Activated naive CD4-positive, alpha-beta T cell (primary cell): Measurements from ENCODE around the gene RC3H2.
"Not testable (repeated sequence)": the region's sequence is repeated elsewhere in the genome, so short reads cannot be mapped to it uniquely, and the experiment has no call there.

Experiments
- DNase-seq, 4 experiments: peaks; one replicate each; lab custom pipeline; 2025; lab: John Stamatoyannopoulos, UW

The RC3H2 gene

DNA sequence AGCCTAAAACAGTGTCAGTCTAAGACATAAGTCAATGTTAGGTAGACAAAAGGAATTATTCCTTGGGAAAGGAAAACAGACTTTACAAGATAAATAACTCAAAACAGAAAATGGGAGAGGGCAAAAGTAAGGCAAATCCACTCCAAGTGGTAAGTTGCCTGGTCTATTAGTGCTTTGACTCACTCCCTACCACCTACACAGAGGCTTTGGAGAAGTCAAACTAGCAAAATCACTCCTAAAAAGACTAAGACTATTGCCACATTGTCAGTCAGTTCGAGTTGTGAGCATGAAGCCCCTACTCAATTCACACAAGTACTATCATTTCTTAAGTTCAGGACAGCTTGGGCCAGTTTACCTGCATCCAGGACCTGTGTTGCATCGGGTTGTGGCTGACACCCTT lies 13.2 kb upstream of the RC3H2 start:
- DNase-seq: no peak

DNA sequence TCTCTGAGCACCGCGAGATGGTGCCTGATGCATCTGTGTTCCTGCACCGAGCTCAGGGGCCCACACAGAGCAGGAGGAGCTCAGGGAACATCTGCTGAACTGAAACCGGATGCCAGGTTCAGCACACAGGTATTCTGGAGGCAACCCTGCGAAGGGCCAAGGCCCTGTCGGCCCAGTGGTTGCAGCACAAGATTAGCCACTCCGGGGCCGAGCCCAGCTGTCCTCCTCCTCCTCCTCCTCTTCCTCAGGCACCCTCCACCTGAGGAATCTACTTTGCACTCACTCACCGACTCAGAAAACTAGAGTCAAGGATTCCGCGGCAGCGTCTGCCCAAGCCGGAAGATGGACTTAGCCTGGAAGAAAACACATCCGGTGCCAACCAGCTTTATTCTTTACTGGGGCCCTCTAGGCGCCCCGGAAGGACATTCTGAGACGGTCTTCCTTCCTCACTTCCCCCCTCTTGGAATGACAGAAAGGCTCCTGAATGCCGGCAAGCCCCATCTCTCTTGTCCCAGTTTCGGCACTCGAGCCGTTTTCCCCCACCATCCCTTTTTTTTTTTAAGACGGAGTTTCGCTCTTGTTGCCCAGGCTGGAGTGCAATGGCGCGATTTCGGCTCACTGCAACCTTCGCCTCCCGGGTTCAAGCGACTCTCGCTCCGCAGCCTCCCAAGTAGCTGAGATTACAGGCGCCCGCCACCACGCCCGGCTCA lies 8.0 kb upstream of the RC3H2 start, which contains the start of gene ZBTB6:
ZBTB6 (minus strand) TSS at position 360 of the 710 bp plus-strand sequence. CDS start 1,251 bp downstream, outside the sequence.
- DNase-seq: peak; percentile 46 to 64 (median 50)

DNA sequence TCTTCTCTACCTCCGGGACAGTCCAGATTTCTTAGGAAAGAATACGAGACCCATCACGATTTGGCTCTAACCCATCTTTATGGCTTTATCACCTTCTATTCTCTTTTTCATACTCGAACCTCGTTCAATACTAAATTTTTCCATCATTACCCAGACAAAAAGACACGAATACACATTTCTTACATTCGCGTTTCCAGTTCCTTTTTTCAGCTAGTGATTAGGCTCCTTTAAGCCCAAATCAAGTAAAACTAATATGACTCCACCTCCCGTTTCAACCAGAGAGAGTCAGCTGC lies 7.5 kb upstream of the RC3H2 start:
- DNase-seq: no peak

DNA sequence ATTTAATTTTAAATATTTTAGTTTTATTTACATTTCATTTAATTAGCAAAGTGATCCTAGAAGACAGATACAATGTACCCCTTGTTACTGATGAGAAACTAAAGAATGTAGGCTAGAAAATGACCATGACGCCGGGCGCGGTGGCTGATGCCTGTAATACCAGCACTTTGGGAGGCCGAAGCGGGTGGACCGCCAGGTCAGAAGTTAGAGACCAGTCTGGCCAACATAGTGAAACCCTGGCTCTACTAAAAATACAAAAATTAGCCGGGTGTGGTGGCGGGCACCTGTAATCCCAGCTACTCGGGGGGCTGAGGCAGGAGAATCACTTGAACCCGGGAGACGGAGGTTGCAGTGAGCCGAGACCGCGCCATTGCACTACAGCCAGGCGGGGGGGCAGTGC lies 963 bp upstream of the RC3H2 start:
- DNase-seq: not testable (repeated sequence)

DNA sequence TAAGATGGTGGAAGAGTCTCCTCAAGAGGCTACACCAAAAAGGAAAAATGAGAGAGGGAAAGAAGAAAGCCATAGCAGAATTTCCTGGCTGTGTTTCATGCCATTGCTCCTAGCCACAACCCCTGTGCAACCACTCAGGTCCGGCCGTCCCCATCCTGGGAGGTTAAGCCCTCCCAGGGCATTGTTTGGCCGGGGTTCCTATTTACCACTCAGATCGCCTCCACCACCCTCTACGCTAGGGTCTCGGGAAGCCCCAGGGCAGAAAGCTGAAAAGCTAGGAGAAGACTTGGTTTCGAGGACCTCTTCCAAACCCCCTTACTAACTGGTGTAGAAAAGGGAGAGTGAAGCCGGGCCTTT lies 715 bp downstream of the RC3H2 start:
- no peak for DNase-seq

DNA sequence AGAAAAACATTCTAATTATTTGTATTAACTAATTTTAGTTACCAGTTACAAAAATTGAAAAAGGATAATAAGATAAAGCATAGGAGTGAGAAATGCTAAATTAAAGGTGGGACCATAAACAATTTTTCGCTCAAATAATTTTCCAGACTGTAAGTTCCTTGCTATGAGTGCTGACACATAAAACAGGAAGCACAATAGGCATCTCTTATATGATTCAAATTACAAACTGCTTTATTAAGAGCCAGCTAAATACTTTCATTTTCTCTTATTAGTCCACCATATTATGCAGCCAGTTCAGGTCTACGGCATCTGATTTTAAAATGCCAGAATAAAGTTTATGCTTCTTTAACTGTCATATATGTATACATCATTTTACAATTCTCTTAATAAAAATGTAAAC lies 4.4 kb downstream of the RC3H2 start:
- no peak for DNase-seq

DNA sequence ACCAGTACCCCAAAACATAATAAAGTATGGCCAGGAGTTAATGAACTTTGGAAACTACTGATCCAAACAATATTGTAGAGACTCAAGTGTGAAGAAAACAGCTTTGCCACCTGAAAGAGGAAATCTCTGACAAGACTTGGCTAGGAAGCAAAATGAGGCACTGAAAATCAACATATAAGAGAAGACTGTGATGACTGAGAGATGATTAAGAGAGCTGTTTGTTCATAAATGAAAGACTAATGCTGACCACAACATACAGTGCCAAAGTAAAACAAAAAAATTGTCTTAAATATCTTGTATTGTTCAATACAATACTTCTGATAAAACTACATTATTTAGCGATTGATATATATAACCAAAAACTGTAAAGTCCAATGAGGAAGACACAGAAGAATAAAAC lies 7.2 kb downstream of the RC3H2 start:
- DNase-seq: no peak

DNA sequence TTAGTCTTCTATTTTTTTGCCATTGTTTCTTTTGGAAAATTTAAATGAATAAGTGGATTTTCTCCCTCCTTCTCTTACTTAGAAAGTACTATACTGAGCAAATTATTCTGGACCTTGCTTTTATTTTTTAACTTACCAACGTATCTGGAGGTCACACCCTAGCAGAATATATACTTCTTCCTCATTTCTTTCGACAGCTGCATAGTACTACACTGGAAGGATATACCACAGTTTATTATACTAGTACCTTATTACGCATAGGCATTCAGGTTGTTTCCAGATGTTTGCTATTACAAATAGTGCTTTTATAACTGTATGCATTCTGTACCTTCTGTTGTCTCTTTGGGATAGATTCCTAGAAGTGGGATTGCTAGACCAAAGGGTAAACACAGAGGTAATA lies 16.7 kb downstream of the RC3H2 start:
- no peak for DNase-seq

DNA sequence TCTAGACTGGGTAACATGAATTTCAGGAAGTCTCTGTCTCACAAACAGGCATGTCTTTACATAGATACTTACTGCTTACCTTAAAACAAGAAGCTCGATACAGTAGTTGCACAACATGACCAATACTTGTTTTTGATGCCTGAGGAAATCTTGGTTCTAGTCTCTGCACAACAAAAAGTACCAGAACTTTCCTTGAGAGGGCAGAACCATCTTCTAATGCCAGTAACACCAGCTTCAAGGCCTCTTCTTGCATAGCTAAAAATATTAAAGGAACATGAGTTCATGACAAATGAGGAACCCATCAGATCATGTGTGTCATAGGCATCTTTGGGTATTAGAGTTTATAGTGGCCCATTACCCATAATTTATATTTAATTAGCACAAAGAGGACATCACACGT lies 22.0 kb downstream of the RC3H2 start:
- DNase-seq: no peak

DNA sequence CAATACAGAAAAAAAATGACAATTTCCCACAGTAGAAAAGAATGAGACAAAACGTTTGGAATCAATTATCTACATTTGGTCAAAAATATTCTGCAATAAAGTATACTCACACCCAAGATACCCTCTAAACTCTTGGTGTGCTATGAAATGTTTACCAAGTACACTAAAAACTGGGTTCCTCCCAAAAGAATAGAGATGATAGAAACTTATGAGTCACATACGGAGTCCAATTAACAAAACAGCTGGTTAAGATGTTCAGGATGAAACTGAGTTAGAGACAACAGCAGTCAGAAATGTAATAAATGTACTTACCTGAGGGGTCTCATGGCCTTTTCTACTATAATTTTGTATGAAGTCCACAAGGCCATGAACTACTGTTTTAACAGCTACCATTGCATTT lies 25.7 kb downstream of the RC3H2 start:
- DNase-seq: no peak

DNA sequence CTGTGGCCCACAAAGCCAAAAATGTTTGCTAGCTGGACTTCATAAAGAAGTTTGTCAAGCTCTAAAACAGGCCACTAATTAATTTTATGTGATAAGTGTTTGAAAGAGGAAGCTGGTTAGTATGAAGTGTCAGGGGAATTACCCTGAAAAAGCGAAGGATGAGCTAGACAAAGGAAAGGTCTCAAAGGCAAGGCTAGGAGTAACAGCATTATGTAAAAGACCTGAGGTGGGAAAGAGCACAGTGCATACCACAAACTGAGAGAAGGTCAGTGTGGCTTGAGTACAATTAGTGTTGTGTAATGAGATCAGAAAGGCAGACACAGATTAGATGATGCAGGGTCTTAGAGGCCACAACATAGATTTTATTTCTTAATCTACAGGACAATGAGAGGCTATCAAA lies 29.6 kb downstream of the RC3H2 start:
- DNase-seq: no peak

DNA sequence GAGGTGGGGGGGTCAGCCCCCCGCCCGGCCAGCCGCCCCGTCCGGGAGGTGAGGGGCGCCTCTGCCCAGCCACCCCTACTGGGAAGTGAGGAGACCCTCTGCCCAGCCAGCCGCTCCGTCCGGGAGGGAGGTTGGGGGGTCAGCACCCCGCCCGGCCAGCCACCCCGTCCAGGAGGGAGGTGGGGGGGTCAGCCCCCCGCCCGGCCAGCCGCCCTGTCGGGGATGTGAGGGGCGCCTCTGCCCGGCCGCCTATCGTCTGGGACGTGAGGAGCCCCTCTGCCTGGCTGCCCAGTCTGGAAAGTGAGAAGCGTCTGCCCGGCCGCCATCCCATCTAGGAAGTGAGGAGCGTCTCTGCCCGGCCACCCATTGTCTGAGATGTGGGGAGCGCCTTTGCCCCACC lies 37.9 kb downstream of the RC3H2 start:
- DNase-seq: not testable (repeated sequence)

DNA sequence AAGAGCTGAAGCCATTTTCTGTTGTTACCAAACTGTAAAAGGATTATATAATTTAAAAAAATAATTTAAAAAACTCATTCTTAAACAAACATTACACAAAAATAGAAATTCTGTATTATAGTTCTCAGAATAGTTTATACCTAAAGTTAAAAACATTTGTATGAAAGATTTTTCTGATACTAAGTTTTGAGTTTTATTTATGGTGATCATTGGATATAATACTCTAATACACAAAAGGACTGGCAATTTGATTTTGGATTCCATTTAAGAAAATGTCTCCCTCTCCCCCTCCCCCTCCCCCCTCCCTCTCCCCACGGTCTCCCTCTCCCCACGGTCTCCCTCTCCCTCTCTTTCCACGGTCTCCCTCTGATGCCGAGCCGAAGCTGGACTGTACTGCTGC lies 39.1 kb downstream of the RC3H2 start:
- DNase-seq: no peak

DNA sequence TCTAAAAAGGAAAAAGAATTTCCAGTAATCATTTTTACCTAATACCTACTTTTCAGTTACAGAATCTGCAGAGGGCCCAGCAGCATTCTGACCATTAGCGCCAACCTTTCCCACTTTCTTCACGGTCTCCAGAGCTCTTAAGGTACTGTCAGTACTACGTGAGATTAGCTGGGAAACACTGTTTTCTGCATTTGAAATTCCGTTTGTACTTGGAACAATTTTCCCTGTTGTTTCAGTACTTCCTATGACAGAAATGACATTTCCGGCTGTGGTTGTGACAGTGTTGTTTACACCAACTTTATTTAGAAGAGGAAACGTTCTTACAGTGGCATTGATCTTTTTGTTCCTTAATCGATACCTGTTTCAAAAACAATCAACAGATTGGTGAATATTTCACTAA lies 39.9 kb downstream of the RC3H2 start:
- no peak for DNase-seq

DNA sequence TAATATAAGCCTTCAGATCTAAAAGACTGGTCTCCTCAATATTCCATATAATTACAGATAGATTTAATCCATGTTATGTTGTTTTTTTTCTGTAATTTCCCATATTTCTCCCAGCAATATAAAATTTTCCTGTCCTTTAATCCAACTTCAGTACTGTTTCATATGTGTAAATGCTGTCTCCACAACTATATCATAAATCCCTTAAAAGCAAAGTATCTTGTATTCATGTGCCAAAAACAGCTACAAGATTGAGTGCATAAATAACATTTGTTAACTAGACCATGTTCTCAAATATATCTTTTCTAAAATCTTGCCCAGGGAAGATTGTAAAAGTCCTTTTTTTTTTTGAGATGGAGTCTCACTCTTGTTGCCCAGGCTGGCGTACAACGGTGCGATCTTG lies 41.8 kb downstream of the RC3H2 start:
- DNase-seq: no peak

DNA sequence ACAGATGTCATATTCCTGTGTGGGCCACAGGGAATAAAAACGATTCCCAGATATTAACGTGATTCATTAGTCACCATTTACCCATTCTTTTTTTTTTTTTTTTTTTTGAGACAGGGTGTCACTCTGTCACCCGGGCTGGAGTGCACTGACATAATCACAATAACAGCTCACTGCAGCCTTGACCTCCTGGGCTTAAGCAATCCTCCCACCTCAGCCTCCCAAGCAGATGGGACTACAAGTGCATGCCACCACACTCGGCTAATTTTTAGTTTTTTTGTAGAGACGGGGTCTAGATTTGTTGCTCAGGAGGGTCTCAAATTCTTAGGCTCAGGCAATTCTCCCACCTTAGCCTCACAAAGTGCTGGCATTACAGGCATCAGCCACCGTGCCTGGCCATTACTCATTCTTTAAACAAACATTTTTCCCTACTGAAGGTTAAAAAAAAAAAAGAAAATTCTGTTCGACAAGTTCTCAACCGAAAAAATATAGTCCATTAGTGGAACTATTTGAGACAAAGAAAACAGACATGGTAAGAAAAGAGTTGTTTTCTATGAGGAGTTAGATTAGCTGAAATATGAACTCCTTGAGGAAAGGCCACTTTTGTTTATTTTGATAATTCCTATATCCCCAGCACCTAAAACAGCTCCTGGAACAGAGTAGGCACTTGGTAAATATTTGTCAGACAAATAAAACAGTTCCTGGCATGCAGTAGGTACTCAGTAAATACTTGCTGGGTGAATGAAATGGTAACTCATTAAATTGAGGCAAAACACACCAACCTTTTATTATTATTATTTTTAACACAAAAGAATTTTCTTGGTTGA lies 44.6 kb downstream of the RC3H2 start:
- DNase-seq: no peak

DNA sequence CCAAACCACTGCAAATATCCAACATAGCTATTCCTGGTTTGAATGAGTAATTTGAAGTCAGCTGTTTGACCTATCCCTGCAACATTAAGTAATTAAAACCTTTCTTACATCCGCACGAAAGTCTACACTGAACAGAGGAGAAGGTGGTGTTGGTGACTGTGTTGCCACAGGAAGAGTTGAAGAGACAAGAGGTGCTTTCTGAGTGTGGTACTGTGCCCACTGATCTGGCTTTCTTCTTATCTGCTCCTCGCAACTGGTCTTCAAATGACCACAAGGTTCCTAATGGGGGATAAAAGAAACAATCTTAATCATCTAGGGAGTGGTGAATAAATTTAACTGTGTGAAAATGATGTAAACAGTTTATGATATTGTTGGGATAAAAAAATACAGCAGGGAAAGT lies 47.3 kb downstream of the RC3H2 start:
- no peak for DNase-seq

DNA sequence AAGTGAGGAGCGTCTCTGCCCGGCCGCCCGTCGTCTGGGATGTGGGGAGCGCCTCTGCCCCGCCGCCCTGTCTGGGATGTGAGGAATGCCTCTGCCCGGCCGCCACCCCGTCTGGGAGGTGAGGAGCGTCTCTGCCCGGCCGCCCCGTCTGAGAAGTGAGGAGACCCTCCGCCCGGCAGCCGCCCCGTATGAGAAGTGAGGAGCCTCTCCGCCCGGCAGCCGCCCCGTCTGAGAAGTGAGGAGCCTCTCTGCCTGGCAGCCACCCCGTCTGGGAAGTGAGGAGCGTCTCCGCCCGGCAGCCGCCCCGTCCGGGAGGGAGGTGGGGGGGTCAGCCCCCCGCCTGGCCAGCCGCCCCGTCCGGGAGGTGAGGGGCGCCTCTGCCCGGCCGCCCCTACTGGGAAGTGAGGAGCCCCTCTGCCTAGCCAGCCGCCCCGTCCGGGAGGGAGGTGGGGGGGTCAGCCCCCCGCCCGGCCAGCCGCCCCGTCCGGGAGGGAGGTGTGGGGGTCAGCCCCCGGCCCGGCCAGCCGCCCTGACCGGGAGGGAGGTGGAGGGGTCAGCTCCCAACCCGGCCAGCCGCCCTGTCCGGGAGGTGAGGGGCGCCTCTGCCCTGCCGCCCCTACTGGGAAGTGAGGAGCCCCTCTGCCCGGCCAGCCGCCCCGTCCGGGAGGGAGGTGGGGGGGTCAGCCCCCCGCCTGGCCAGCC lies 52.9 kb downstream of the RC3H2 start:
- DNase-seq: not testable (repeated sequence)

DNA sequence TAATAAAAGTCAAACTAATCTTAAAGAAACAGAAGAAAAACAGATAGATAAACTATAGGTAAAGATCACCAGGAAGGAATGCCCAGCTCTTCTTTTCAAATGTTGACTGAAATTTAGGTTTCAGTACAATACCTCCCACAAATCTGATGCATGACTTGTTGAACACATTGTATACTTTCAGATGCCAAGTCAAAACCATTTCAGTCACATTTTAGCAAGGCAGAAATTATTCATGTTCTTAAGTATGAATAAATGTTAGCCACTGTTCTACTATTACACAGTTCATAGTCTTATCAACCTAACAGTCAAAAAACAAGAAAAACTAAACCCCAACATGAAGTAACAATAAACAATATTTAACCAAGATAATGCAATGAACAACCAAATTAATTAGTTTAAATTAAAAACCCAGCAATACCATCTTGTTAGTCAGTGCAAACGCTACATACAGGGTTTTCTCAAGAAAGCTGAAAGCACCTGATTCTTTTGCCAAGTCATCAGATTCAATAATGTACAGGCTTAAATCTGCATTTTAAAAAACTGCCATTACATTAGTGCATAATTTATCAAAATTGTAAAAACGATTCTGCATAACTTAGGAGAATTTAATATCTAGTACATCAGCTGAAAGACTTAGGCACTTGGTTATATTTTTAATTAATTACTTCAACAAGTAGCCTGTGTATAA lies 56.8 kb downstream of the RC3H2 start:
- DNase-seq: no peak

DNA sequence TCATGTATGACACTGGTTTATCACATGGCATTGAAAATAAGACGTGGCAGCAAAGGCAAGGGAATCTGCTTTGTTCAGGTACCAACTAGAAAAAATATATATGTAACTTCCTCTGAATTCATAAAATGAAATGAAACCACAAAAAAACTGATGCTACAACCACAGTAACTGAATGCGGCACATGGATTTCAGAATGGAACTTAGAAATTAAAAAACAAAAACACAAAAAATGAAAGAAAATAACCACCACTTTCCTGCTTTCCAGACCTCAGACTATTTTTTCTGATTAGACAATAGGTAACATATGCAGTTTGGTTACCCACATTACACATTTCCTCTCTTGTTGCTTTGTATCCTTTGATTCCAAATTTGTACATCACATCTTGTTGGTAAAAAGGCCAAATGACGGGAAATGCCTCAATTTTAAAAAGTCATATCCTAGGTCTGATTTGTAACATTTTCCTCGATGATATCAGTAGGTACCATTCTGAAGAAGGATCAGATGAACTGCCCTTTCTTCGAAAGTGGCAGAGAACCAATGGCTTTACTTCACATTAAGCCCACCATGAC lies 58.7 kb downstream of the RC3H2 start:
- DNase-seq: no peak

DNA sequence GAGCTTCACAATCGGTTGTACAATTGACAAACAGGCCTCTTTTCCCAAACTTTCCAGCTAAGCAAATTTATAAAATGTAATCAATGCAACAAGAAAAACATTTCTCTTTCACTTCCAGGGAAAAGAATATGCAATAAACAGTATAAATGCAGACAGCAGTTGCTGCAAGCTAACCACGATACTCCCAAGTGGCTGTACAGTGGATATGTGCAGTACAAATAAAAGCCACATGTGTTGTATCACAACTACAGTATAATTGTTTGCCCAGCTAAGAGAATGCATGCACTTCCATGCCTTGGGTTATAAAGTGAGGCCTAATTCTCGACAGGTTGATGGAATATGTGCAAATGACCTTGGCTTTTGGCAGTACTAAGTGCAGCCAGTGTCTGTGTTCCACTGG lies 60.0 kb downstream of the RC3H2 start:
- DNase-seq: no peak

DNA sequence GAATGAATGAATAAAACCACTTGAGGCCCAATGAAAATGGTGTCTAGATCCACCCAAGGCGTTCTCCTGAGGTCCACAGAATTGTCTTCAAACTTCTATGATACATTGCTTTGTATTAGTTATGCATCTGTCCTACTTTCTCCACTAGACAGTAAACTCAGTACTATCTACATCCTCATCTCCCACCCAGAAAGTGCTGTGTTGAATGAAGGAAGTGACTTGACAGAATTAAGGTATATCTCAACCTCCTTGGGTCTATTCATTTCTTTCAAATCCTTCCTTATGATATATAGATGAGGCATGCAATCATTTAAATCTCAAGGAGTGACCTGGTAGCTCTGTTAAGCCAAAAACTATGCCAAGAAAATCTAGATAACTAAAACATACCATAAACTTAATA lies 61.0 kb downstream of the RC3H2 start:
- DNase-seq: no peak
